Immature natural killer cell (primary cell): ENCODE results near the gene HSPA8. TPM values are rescaled to one million over a fixed set of nuclear protein-coding genes. Genes with fewer than 3 reads are reported as not detected.
"Not testable (repeated sequence)": the region's sequence is repeated elsewhere in the genome, so short reads cannot be mapped to it uniquely, and the experiment has no call there.

ENCODE experiments used
- DNase-seq, 3 donors: peaks; one replicate each; pipeline ENCODE4 v3.0.0; 2022; ENCODE audit warnings: mixed read lengths in 1 of 3
- H3K27ac Mint-ChIP-seq, 6 donors: one replicate each; pipeline ENCODE4 v1.8.0; 2020; ENCODE audit warnings: mixed read lengths in 6 of 6, mild to moderate bottlenecking in 5 of 6, inconsistent platforms in 4 of 6, moderate library complexity in 3 of 6
- H3K27me3 Mint-ChIP-seq, 3 donors: one replicate each; pipeline ENCODE4 v1.8.0; 2020 to 2021; ENCODE audit warnings: low read depth in 3 of 3, mild to moderate bottlenecking in 3 of 3, mixed read lengths in 3 of 3, moderate library complexity in 3 of 3, inconsistent platforms in 1 of 3
- H3K36me3 Mint-ChIP-seq, 3 donors: one replicate each; pipeline ENCODE4 v1.8.0; 2020; ENCODE audit warnings: mixed read lengths in 3 of 3, inconsistent platforms in 2 of 3, mild to moderate bottlenecking in 2 of 3
- H3K4me1 Mint-ChIP-seq, 2 donors: one replicate each; pipeline ENCODE4 v1.8.0; 2020; ENCODE audit warnings: inconsistent platforms in 2 of 2, mild to moderate bottlenecking in 2 of 2, mixed read lengths in 2 of 2, moderate library complexity in 1 of 2
- H3K4me3 Mint-ChIP-seq, 5 donors: one replicate each; pipeline ENCODE4 v1.8.0; 2020; ENCODE audit warnings: mild to moderate bottlenecking in 5 of 5, mixed read lengths in 5 of 5, inconsistent platforms in 3 of 5, moderate library complexity in 3 of 5
- H3K9me3 Mint-ChIP-seq, 6 donors: one replicate each; pipeline ENCODE4 v1.8.0; 2020; ENCODE audit warnings: mild to moderate bottlenecking in 6 of 6, mixed read lengths in 6 of 6, inconsistent platforms in 4 of 6, moderate library complexity in 3 of 6
- polyA plus RNA-seq, 3 donors: library from polyadenylated mRNA; unstranded; fragments of 300-500 nt; fragmentation: Illumina TruSeq; gene quantifications; one replicate each; pipeline ENCODE4 v1.2.3, GENCODE V29; 2021

Gene HSPA8
- polyA plus RNA-seq, 3 donors from 2014 or later = 797 to 1,150 (median 908) TPM

GRCh38 chr11:123062892-123063825, 1.2 kb upstream of the HSPA8 start:
- peaks cover 31 to 40% (median 33%) of the 10 kb centered on the region in 3 donors for H3K36me3 Mint-ChIP-seq
- peaks cover 61 to 62% of the 10 kb centered on the region in 2 donors for H3K4me1 Mint-ChIP-seq
- peak overlapping the region; percentile 96 to 100 (median 98) for H3K27ac Mint-ChIP-seq
- peaks cover 23 to 37% (median 29%) of the 10 kb centered on the region in 3 donors for H3K27me3 Mint-ChIP-seq
- DNase-seq = peak; percentile 41 to 56 (median 50)
- H3K9me3 Mint-ChIP-seq = no peaks in the 10 kb centered on the region
- H3K4me3 Mint-ChIP-seq = peak overlapping the region; percentile 88 to 100 (median 99)

GRCh38 chr11:123062158-123062891, 389 bp upstream of the HSPA8 start:
- peak overlapping the region; percentile 88 to 100 (median 99) for H3K4me3 Mint-ChIP-seq
- H3K9me3 Mint-ChIP-seq = no peaks in the 10 kb centered on the region
- peaks cover 23 to 37% (median 29%) of the 10 kb centered on the region in 3 donors for H3K27me3 Mint-ChIP-seq
- peak; percentile 99 to 100 (median 100) for DNase-seq
- peaks cover 35 to 48% (median 40%) of the 10 kb centered on the region in 3 donors for H3K36me3 Mint-ChIP-seq
- peak overlapping the region; percentile 96 to 100 (median 98) for H3K27ac Mint-ChIP-seq
- H3K4me1 Mint-ChIP-seq = peaks cover 69 to 70% of the 10 kb centered on the region in 2 donors

GRCh38 chr11:123060277-123061000, 1.5 kb downstream of the HSPA8 start:
- peaks cover 35 to 67% (median 55%) of the 10 kb centered on the region in 3 donors for H3K36me3 Mint-ChIP-seq
- peaks cover 23 to 37% (median 29%) of the 10 kb centered on the region in 3 donors for H3K27me3 Mint-ChIP-seq
- peak in 2 of 3 donors; percentile 14 to 28 for DNase-seq
- H3K4me3 Mint-ChIP-seq = peak overlapping the region; percentile 88 to 100 (median 99)
- H3K27ac Mint-ChIP-seq = peak overlapping the region; percentile 96 to 100 (median 98)
- H3K9me3 Mint-ChIP-seq = no peaks in the 10 kb centered on the region
- H3K4me1 Mint-ChIP-seq = peaks cover 81 to 82% of the 10 kb centered on the region in 2 donors

DNA sequence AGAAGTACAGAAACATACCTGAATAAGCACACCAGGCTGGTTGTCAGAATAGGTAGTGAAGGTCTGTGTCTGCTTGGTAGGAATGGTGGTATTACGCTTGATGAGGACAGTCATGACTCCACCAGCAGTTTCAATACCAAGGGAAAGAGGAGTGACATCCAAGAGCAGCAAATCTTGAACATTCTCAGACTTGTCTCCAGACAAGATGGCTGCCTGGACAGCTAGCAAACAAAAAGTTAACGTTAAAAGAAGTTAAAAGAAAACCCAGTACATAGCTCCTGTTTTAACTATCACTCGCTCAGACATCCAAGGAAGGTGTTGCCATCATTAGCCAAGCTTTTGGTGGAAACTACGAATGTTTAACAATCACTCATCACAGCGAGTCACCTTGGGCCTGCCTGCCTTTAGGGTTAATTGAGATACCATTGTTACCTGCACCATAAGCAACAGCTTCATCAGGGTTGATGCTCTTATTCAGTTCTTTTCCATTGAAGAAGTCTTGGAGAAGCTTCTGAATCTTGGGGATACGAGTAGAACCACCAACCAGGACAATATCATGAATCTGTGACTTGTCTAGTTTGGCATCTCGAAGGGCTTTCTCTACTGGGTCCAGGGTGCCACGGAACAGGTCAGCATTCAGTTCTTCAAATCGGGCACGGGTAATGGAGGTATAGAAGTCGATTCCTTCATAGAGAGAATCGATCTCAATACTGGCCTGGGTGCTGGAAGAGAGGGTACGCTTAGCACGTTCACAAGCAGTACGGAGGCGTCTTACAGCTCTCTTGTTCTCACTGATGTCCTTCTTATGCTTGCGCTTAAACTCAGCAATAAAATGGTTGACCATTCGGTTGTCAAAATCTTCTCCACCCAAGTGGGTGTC, 2.7 kb downstream of the HSPA8 start:
- peaks cover 36 to 71% (median 59%) of the 10 kb centered on the region in 3 donors for H3K36me3 Mint-ChIP-seq
- peaks cover 23 to 37% (median 29%) of the 10 kb centered on the region in 3 donors for H3K27me3 Mint-ChIP-seq
- peak in 1 of 3 donors; percentile 18 for DNase-seq
- peaks cover 86 to 87% of the 10 kb centered on the region in 2 donors for H3K4me1 Mint-ChIP-seq
- H3K4me3 Mint-ChIP-seq = peak overlapping the region; percentile 88 to 100 (median 99)
- H3K27ac Mint-ChIP-seq = peak overlapping the region; percentile 96 to 100 (median 98)
- not testable (repeated sequence) for H3K9me3 Mint-ChIP-seq

GRCh38 chr11:123057661-123058305, 4.2 kb downstream of the HSPA8 start:
- H3K4me1 Mint-ChIP-seq = peaks cover 76 to 79% of the 10 kb centered on the region in 2 donors
- H3K27ac Mint-ChIP-seq = peak overlapping the region; percentile 96 to 100 (median 98)
- peaks cover 45 to 79% (median 61%) of the 10 kb centered on the region in 3 donors for H3K36me3 Mint-ChIP-seq
- H3K27me3 Mint-ChIP-seq = peaks cover 15 to 29% (median 25%) of the 10 kb centered on the region in 3 donors
- no peak for DNase-seq
- peak overlapping the region; percentile 20 to 100 (median 99) for H3K4me3 Mint-ChIP-seq
- no peaks in the 10 kb centered on the region for H3K9me3 Mint-ChIP-seq

- H3K4me3 Mint-ChIP-seq = peak overlapping the region in 4 of 5 donors; percentile 6 to 99 (median 26)
- H3K36me3 Mint-ChIP-seq = peaks cover 49 to 82% (median 63%) of the 10 kb centered on the region in 3 donors
- DNase-seq = peak in 1 of 3 donors; percentile 3
- peaks cover 76 to 79% of the 10 kb centered on the region in 2 donors for H3K4me1 Mint-ChIP-seq
- peaks cover 7 to 23% (median 19%) of the 10 kb centered on the region in 3 donors for H3K27me3 Mint-ChIP-seq
- H3K9me3 Mint-ChIP-seq = no peaks in the 10 kb centered on the region
- H3K27ac Mint-ChIP-seq = peak overlapping the region; percentile 46 to 100 (median 98)
Observed at GRCh38 chr11:123056835-123057491, 5.0 kb downstream of the HSPA8 start.

GRCh38 chr11:123055191-123055901, 6.6 kb downstream of the HSPA8 start:
- H3K27me3 Mint-ChIP-seq = peaks cover 0 to 12% (median 5%) of the 10 kb centered on the region in 3 donors
- H3K4me1 Mint-ChIP-seq = peaks cover 64 to 65% of the 10 kb centered on the region in 2 donors
- no peaks in the 10 kb centered on the region for H3K9me3 Mint-ChIP-seq
- peak overlapping the region in 3 of 5 donors; percentile 8 to 30 (median 17) for H3K4me3 Mint-ChIP-seq
- peaks cover 44 to 68% (median 53%) of the 10 kb centered on the region in 3 donors for H3K36me3 Mint-ChIP-seq
- no peak for DNase-seq
- peak overlapping the region; percentile 46 to 100 (median 64) for H3K27ac Mint-ChIP-seq

DNA sequence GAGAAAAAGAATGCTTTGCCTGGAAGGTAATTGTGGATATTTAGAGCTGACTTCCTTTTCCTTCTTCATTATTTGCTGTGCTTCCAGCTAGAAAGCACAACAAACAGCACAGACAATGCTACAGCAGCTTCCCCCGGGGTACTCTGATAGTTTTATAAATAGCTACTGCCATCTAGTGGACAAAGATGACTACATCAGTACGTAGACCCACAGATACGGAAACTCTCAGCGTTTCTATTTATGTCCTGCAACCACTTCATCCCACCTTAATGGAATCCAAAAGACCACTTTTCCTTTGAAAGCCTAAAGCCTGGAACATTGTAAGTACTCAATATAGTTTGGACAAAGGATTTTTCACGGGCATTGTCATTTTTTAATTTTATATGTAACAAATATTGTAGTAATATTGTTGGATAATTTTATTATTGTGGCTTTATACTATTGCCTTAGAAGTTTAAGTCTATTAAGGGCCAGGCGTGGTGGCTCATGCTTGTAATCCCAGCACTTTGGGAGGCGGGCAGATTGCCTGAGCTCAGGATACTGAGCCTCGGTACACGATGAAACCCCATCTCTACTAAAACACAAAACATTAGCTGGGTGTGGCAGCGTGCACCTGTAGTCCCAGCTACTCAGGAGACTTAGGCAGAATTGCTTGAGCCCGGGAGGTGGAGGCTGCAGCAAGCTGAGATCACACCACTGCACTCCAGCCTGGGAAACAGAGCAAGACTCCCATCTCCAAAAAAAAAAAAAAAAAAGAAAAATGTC, 7.5 kb downstream of the HSPA8 start:
- H3K36me3 Mint-ChIP-seq = peaks cover 35 to 60% (median 45%) of the 10 kb centered on the region in 3 donors
- H3K27ac Mint-ChIP-seq = peak overlapping the region; percentile 62 to 92 (median 82)
- H3K9me3 Mint-ChIP-seq = no peaks in the 10 kb centered on the region
- peak overlapping the region in 4 of 5 donors; percentile 12 to 68 (median 48) for H3K4me3 Mint-ChIP-seq
- peaks cover 56% of the 10 kb centered on the region in 2 donors for H3K4me1 Mint-ChIP-seq
- DNase-seq = peak; percentile 58 to 69 (median 64)
- peaks cover 0 to 8% (median 2%) of the 10 kb centered on the region in 3 donors for H3K27me3 Mint-ChIP-seq

DNA sequence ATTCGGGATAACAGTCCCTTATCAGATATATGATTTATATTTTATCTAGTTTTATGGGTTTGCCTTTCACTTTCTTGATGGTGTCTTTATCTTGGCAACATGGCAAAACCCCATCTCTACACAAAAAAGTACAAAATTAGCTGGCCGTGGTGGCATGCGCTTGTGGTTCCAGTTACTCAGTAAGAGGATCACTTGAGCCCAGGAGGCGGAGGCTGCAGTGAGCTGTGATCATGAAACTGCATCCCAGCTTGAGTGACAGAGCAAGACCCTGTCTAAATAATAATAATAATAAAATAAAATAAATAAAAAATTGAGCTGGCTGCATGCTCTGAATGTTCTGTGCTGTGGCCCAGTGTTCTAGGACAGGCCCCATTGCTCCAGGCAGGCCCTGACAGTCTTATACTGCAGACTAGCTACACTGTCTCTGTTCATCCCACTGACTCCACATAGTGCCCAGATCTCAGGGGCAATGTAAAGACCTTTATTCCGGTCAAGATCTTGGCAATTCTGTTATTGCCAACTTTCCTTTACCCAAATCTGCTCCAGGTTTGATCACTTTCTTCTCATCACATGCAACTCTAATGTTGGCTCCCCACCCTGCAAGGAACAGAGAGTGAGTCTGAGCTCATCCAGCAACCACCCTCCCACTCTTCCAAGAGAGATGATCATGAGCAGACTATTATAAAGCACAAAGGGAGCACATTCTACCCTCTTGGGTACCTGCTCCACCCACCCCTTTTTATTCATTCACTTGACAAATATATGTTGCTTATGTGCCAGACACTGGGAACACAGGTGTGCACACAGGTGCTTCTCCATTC, 8.8 kb downstream of the HSPA8 start:
- Mint-ChIP-seq H3K36me3 (peaks cover 23 to 46% (median 31%) of the 10 kb centered on the region in 3 donors), H3K4me1 (peaks cover 42% of the 10 kb centered on the region in 2 donors), H3K27ac (peak overlapping the region in 3 of 6 donors; percentile 28 to 78 (median 30)), H3K27me3 (peaks cover 0 to 6% (median 0%) of the 10 kb centered on the region in 3 donors), H3K4me3 (no peak overlapping the region), H3K9me3 (no peaks in the 10 kb centered on the region)
- no peak for DNase-seq

DNA sequence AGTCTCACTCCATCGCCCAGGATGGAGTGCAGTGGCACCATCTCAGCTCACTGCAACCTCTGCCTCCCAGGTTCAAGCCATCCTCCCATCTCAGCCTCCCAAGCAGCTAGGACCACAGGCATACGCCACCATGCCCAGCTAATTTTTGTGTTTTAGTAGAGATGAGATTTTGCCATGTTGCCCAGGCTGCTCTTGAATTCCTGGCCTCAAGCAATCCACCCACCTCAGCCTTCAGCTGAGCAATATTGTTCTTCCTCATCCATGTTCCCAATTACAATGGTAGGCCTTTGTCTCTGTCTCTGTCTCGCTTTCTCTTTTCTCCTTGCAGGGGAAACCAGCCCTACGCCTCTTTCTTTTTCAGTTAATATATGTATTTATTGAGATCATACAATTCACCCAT, 10.3 kb downstream of the HSPA8 start:
- Mint-ChIP-seq H3K36me3 (peaks cover 19 to 31% (median 19%) of the 10 kb centered on the region in 3 donors), H3K27me3 (peaks cover 0 to 6% (median 0%) of the 10 kb centered on the region in 3 donors), H3K4me3 (no peak overlapping the region), H3K4me1 (peaks cover 27% of the 10 kb centered on the region in 2 donors), H3K27ac (peak overlapping the region in 1 of 6 donors; percentile 1), H3K9me3 (no peaks in the 10 kb centered on the region)
- no peak for DNase-seq
